GM23338 (cell line): ENCODE data around the gene GASK1B. TPM values are rescaled to one million over a fixed set of nuclear protein-coding genes. Genes with fewer than 3 reads are reported as not detected.

Experiments used
- ATAC-seq: fragments of 200-7000 bp; cut with Tn5 transposase; 3 replicates; pipeline ENCODE4 v1.9.1; 2020
- DNase-seq: peaks from one replicate; pipeline ENCODE4 v3.0.0-alpha.2; 2015; ENCODE audit warnings: low spot score
- H2AFZ ChIP-seq: fragments of 200-600 bp; sonication (generic); 2 replicates; pipeline ENCODE4 v1.8.0; 2016; ENCODE audit warnings: antibody characterized with exemption, mild to moderate bottlenecking, moderate library complexity
- H3F3A ChIP-seq: fragments of 200-600 bp; sonication (generic); replicated peaks from 2 replicates; pipeline ENCODE4 v1.8.0; 2017; ENCODE audit warnings: antibody characterized with exemption, mixed run types, low read depth
- H3K27ac ChIP-seq: fragments of 200-600 bp; sonication (generic); 2 replicates; pipeline ENCODE4 v1.6.1; 2016; ENCODE audit warnings: low read depth
- H3K27me3 ChIP-seq: fragments of 200-600 bp; sonication (generic); 2 replicates; pipeline ENCODE4 v1.8.0; 2016; ENCODE audit warnings: mild to moderate bottlenecking, mixed run types, moderate library complexity; ENCODE audit not compliant: insufficient read depth
- H3K36me3 ChIP-seq: fragments of 200-600 bp; sonication (generic); 2 replicates; pipeline ENCODE4 v1.8.0; 2016; ENCODE audit warnings: mild to moderate bottlenecking; ENCODE audit not compliant: insufficient read depth
- H3K4me1 ChIP-seq: fragments of 200-600 bp; sonication (generic); 2 replicates; pipeline ENCODE4 v1.8.0; 2016; ENCODE audit warnings: mild to moderate bottlenecking, moderate library complexity; ENCODE audit not compliant: insufficient read depth
- H3K4me2 ChIP-seq: fragments of 200-600 bp; sonication (generic); 2 replicates; pipeline ENCODE4 v1.7.1; 2017; ENCODE audit warnings: mixed run types
- H3K4me3 ChIP-seq: fragments of 200-600 bp; sonication (generic); 2 replicates; pipeline ENCODE4 v1.6.1; 2016; ENCODE audit warnings: mixed run types
- H3K79me2 ChIP-seq: fragments of 200-600 bp; sonication (generic); replicated peaks from 2 replicates; pipeline ENCODE4 v1.8.0; 2017; ENCODE audit warnings: mild to moderate bottlenecking; ENCODE audit not compliant: insufficient read depth
- H3K9me2 ChIP-seq: fragments of 200-600 bp; sonication (generic); 2 replicates; pipeline ENCODE4 v1.8.0; 2017; ENCODE audit not compliant: insufficient read depth
- H4K20me1 ChIP-seq: fragments of 200-600 bp; sonication (generic); replicated peaks from 2 replicates; pipeline ENCODE4 v1.8.0; 2017; ENCODE audit warnings: mild to moderate bottlenecking; ENCODE audit not compliant: insufficient read depth
- H3K27ac Mint-ChIP-seq: 2 replicates; pipeline ENCODE4 v1.8.0; 2020; ENCODE audit warnings: inconsistent platforms, mild to moderate bottlenecking, moderate library complexity, mixed read lengths
- H3K27me3 Mint-ChIP-seq: 3 replicates; pipeline ENCODE4 v1.8.0; 2022; ENCODE audit warnings: low read depth, mild to moderate bottlenecking, moderate library complexity, mixed read lengths, inconsistent platforms; ENCODE audit not compliant: insufficient read depth, poor library complexity
- H3K36me3 Mint-ChIP-seq: 3 replicates; pipeline ENCODE4 v1.8.0; 2021; ENCODE audit warnings: low read depth, mild to moderate bottlenecking, inconsistent platforms, moderate library complexity, mixed read lengths
- H3K4me1 Mint-ChIP-seq: 3 replicates; pipeline ENCODE4 v1.8.0; 2020; ENCODE audit warnings: mild to moderate bottlenecking, inconsistent platforms, mixed read lengths
- H3K4me3 Mint-ChIP-seq: 3 replicates; pipeline ENCODE4 v1.8.0; 2021; ENCODE audit warnings: moderate library complexity, mild to moderate bottlenecking, inconsistent platforms, mixed read lengths
- H3K9me3 Mint-ChIP-seq: 3 replicates; pipeline ENCODE4 v1.8.0; 2020; ENCODE audit warnings: moderate library complexity, mild to moderate bottlenecking, inconsistent platforms, mixed read lengths
- CREB1 ChIP-seq: fragments of 250-450 bp; sonication (Bioruptor Pico); IDR thresholded peaks from 2 replicates; pipeline ENCODE4 v1.5.0; 2020; ENCODE audit warnings: low read depth, mild to moderate bottlenecking, moderate library complexity
- EZH2 ChIP-seq: fragments of 200-600 bp; sonication (generic); IDR thresholded peaks from one replicate; pipeline ENCODE4 v1.8.0; 2017; ENCODE audit warnings: antibody characterized with exemption, mild to moderate bottlenecking, low read depth; ENCODE audit not compliant: unreplicated experiment
- EZH2phosphoT487 ChIP-seq: fragments of 200-600 bp; sonication (generic); IDR thresholded peaks from one replicate; pipeline ENCODE4 v1.8.1; 2018; ENCODE audit warnings: antibody characterized with exemption; ENCODE audit not compliant: unreplicated experiment
- JUNB ChIP-seq: IDR thresholded peaks from one replicate; pipeline ENCODE4 v1.6.1; 2016; ENCODE audit warnings: antibody characterized with exemption; ENCODE audit not compliant: unreplicated experiment
- NANOG ChIP-seq: IDR thresholded peaks from 2 replicates; pipeline ENCODE4 v1.6.1; 2016; ENCODE audit warnings: antibody characterized with exemption, borderline replicate concordance
- POLR2AphosphoS5 ChIP-seq: IDR thresholded peaks from 2 replicates; pipeline ENCODE4 v1.6.1; 2016; ENCODE audit warnings: antibody characterized with exemption, low read depth
- STAT1 ChIP-seq: IDR thresholded peaks from one replicate; pipeline ENCODE4 v1.6.1; 2016; ENCODE audit warnings: antibody characterized with exemption; ENCODE audit not compliant: unreplicated experiment
- ZNF114 ChIP-seq: fragments of 250-450 bp; sonication (Bioruptor Pico); IDR thresholded peaks from 2 replicates; pipeline ENCODE4 v1.5.0; 2020; ENCODE audit warnings: mild to moderate bottlenecking, moderate library complexity
- ZNF331 ChIP-seq: fragments of 250-450 bp; sonication (Bioruptor Pico); IDR thresholded peaks from 2 replicates; pipeline ENCODE4 v1.5.0; 2020; ENCODE audit warnings: low read depth, mild to moderate bottlenecking, moderate library complexity
- polyA plus RNA-seq: library from polyadenylated mRNA; unstranded; fragments of >200 nt; fragmentation: Nextera tagmentation; extraction: Ambion mirVana; gene quantifications from 2 replicates; pipeline ENCODE4 v1.2.1, GENCODE V29; 2016
- total RNA-seq: library from RNA; depleted of rRNA; stranded (reverse); fragments of >200 nt; shearing (Covaris generic); gene quantifications from 2 replicates; pipeline ENCODE4 v1.2.3, GENCODE V29; 2014
- TF ChIP-seq, protein P1 (sequence below): IDR thresholded peaks from one replicate; pipeline ENCODE4 v1.6.1; 2018; ENCODE audit warnings: antibody characterized with exemption; ENCODE audit not compliant: unreplicated experiment
- TF ChIP-seq, protein P2 (sequence below): fragments of 250-450 bp; sonication (Bioruptor Pico); IDR thresholded peaks from 2 replicates; pipeline ENCODE4 v1.5.0; 2020; ENCODE audit warnings: mild to moderate bottlenecking, moderate library complexity
- TF ChIP-seq, protein P3 (sequence below), 2 experiments: fragments of 200-600 bp in 1 of 2; sonication (generic) in 1 of 2; conservative IDR thresholded peaks; 2 replicates each; pipeline versions ENCODE4 v1.5.1 to v1.6.1; 2016 to 2017; ENCODE audit warnings: antibody characterized with exemption in 2 of 2, low read depth in 2 of 2, mild to moderate bottlenecking in 2 of 2, moderate library complexity in 1 of 2
- TF ChIP-seq, protein P4 (sequence below): IDR thresholded peaks from 2 replicates; pipeline ENCODE4 v1.6.1; 2016; ENCODE audit warnings: antibody characterized with exemption

Gene GASK1B
- total and polyA plus RNA-seq, 2 experiments from 2014 or later = not detected

DNA sequence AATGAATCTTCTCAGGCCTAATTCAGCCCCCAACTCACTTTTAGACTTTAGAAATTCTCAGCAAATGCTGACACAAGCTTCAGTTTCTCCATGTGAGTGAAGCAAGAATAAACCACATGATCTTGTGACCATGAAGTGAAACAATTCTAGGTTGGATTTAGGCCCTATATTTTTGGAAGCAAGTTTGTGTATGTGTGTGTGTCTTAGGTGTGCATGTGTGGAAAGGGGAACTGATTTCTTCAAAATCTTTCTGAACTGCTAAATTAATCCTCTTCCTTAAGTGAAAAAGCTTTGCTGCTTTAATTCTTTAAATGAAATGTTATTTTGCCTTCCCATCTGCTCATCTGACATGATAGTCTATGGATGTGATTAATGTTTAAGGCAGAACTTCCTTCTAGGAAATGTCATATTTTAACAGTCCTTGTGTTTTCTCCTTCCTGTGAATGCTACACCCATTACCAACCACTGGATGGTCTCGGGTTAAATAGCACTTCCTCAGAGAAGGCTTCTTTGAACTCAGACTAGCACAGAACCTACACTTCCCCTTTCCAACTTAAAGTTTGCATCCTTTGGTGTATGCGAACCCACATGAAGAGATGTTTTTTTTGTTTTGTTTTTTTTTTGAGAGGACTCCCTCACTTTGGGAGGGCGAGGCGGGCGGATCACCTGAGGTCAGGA, 36.3 kb upstream of the GASK1B start:
- Mint-ChIP-seq H3K27ac (no peak overlapping the region), H3K9me3 (no peaks in the 10 kb centered on the region; the same call in 2 of the 3 replicates), H3K36me3 (no peaks in the 10 kb centered on the region), H3K27me3 (peaks cover 2% of the 10 kb centered on the region), H3K4me1 (peaks cover 14% of the 10 kb centered on the region; the same call in 2 of the 3 replicates), H3K4me3 (no peak overlapping the region)
- Histone ChIP-seq H2AFZ (no peak overlapping the region), H3K27me3 (no peaks in the 10 kb centered on the region), H3K4me1 (no peaks in the 10 kb centered on the region), H3K36me3 (no peaks in the 10 kb centered on the region), H3F3A (no peaks in the 10 kb centered on the region), H4K20me1 (no peaks in the 10 kb centered on the region), H3K4me3 (no peak overlapping the region), H3K27ac (no peak overlapping the region), H3K9me2 (no peaks in the 10 kb centered on the region), H3K4me2 (no peak overlapping the region), H3K79me2 (no peaks in the 10 kb centered on the region)
- ATAC-seq = no peak
- TF ChIP-seq EZH2 = no peak
- TF ChIP-seq, protein P1, sequence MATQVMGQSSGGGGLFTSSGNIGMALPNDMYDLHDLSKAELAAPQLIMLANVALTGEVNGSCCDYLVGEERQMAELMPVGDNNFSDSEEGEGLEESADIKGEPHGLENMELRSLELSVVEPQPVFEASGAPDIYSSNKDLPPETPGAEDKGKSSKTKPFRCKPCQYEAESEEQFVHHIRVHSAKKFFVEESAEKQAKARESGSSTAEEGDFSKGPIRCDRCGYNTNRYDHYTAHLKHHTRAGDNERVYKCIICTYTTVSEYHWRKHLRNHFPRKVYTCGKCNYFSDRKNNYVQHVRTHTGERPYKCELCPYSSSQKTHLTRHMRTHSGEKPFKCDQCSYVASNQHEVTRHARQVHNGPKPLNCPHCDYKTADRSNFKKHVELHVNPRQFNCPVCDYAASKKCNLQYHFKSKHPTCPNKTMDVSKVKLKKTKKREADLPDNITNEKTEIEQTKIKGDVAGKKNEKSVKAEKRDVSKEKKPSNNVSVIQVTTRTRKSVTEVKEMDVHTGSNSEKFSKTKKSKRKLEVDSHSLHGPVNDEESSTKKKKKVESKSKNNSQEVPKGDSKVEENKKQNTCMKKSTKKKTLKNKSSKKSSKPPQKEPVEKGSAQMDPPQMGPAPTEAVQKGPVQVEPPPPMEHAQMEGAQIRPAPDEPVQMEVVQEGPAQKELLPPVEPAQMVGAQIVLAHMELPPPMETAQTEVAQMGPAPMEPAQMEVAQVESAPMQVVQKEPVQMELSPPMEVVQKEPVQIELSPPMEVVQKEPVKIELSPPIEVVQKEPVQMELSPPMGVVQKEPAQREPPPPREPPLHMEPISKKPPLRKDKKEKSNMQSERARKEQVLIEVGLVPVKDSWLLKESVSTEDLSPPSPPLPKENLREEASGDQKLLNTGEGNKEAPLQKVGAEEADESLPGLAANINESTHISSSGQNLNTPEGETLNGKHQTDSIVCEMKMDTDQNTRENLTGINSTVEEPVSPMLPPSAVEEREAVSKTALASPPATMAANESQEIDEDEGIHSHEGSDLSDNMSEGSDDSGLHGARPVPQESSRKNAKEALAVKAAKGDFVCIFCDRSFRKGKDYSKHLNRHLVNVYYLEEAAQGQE = no peak
- TF ChIP-seq, protein P2, sequence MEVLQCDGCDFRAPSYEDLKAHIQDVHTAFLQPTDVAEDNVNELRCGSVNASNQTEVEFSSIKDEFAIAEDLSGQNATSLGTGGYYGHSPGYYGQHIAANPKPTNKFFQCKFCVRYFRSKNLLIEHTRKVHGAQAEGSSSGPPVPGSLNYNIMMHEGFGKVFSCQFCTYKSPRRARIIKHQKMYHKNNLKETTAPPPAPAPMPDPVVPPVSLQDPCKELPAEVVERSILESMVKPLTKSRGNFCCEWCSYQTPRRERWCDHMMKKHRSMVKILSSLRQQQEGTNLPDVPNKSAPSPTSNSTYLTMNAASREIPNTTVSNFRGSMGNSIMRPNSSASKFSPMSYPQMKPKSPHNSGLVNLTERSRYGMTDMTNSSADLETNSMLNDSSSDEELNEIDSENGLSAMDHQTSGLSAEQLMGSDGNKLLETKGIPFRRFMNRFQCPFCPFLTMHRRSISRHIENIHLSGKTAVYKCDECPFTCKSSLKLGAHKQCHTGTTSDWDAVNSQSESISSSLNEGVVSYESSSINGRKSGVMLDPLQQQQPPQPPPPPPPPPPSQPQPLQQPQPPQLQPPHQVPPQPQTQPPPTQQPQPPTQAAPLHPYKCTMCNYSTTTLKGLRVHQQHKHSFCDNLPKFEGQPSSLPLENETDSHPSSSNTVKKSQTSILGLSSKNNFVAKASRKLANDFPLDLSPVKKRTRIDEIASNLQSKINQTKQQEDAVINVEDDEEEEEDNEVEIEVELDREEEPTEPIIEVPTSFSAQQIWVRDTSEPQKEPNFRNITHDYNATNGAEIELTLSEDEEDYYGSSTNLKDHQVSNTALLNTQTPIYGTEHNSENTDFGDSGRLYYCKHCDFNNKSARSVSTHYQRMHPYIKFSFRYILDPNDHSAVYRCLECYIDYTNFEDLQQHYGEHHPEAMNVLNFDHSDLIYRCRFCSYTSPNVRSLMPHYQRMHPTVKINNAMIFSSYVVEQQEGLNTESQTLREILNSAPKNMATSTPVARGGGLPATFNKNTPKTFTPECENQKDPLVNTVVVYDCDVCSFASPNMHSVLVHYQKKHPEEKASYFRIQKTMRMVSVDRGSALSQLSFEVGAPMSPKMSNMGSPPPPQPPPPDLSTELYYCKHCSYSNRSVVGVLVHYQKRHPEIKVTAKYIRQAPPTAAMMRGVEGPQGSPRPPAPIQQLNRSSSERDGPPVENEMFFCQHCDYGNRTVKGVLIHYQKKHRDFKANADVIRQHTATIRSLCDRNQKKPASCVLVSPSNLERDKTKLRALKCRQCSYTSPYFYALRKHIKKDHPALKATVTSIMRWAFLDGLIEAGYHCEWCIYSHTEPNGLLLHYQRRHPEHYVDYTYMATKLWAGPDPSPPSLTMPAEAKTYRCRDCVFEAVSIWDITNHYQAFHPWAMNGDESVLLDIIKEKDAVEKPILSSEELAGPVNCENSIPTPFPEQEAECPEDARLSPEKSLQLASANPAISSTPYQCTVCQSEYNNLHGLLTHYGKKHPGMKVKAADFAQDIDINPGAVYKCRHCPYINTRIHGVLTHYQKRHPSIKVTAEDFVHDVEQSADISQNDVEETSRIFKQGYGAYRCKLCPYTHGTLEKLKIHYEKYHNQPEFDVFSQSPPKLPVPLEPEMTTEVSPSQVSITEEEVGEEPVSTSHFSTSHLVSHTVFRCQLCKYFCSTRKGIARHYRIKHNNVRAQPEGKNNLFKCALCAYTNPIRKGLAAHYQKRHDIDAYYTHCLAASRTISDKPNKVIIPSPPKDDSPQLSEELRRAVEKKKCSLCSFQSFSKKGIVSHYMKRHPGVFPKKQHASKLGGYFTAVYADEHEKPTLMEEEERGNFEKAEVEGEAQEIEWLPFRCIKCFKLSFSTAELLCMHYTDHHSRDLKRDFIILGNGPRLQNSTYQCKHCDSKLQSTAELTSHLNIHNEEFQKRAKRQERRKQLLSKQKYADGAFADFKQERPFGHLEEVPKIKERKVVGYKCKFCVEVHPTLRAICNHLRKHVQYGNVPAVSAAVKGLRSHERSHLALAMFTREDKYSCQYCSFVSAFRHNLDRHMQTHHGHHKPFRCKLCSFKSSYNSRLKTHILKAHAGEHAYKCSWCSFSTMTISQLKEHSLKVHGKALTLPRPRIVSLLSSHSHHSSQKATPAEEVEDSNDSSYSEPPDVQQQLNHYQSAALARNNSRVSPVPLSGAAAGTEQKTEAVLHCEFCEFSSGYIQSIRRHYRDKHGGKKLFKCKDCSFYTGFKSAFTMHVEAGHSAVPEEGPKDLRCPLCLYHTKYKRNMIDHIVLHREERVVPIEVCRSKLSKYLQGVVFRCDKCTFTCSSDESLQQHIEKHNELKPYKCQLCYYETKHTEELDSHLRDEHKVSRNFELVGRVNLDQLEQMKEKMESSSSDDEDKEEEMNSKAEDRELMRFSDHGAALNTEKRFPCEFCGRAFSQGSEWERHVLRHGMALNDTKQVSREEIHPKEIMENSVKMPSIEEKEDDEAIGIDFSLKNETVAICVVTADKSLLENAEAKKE (CRISPR knock-in tag) = no peak
- no peak for TF ChIP-seq STAT1
- no peak for TF ChIP-seq EZH2phosphoT487
- no peak for TF ChIP-seq POLR2AphosphoS5
- TF ChIP-seq NANOG = no peak
- TF ChIP-seq, protein P3, sequence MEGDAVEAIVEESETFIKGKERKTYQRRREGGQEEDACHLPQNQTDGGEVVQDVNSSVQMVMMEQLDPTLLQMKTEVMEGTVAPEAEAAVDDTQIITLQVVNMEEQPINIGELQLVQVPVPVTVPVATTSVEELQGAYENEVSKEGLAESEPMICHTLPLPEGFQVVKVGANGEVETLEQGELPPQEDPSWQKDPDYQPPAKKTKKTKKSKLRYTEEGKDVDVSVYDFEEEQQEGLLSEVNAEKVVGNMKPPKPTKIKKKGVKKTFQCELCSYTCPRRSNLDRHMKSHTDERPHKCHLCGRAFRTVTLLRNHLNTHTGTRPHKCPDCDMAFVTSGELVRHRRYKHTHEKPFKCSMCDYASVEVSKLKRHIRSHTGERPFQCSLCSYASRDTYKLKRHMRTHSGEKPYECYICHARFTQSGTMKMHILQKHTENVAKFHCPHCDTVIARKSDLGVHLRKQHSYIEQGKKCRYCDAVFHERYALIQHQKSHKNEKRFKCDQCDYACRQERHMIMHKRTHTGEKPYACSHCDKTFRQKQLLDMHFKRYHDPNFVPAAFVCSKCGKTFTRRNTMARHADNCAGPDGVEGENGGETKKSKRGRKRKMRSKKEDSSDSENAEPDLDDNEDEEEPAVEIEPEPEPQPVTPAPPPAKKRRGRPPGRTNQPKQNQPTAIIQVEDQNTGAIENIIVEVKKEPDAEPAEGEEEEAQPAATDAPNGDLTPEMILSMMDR (conservative IDR thresholded peaks at IDR 0.05; ENCODE audit: low read depth in 2 of 2) = no peak
- TF ChIP-seq CREB1 (CRISPR knock-in tag) = no peak
- TF ChIP-seq, protein P4, sequence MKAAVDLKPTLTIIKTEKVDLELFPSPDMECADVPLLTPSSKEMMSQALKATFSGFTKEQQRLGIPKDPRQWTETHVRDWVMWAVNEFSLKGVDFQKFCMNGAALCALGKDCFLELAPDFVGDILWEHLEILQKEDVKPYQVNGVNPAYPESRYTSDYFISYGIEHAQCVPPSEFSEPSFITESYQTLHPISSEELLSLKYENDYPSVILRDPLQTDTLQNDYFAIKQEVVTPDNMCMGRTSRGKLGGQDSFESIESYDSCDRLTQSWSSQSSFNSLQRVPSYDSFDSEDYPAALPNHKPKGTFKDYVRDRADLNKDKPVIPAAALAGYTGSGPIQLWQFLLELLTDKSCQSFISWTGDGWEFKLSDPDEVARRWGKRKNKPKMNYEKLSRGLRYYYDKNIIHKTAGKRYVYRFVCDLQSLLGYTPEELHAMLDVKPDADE = no peak
- no peak for TF ChIP-seq ZNF114 (CRISPR knock-in tag)
- TF ChIP-seq ZNF331 (CRISPR knock-in tag) = no peak
- TF ChIP-seq JUNB = no peak
- peak; percentile 14 for DNase-seq
